Uterus (tissue), 4 donors: ENCODE results near the gene ERI3. TPM values are rescaled to one million over a fixed set of nuclear protein-coding genes. Genes with fewer than 3 reads are reported as not detected.
A peak's percentile ranks its signal among the peaks of the same experiment; 100 is the strongest.

Source experiments
- DNase-seq, 2 donors: peaks; one replicate each; pipeline ENCODE4 v3.0.0-alpha.2; 2019 to 2020
- H3K27ac ChIP-seq, 2 donors: fragments of 200-600 bp; sonication (generic); 1 replicate in 1 of 2; 2 replicates in 1 of 2; pipeline ENCODE4 v1.5.1; 2016 to 2018
- H3K27me3 ChIP-seq, 2 donors: fragments of 200-600 bp; sonication (generic); one replicate each; pipeline ENCODE4 v1.5.1; 2018 to 2019; ENCODE audit warnings: control low read depth in 1 of 2
- H3K36me3 ChIP-seq, 2 donors: fragments of 200-600 bp; sonication (generic); one replicate each; pipeline ENCODE4 v1.5.1; 2019; ENCODE audit warnings: control low read depth in 1 of 2
- H3K4me1 ChIP-seq, 2 donors: fragments of 200-600 bp; sonication (generic); one replicate each; pipeline ENCODE4 v1.5.1; 2018 to 2019; ENCODE audit warnings: control low read depth in 1 of 2
- H3K4me3 ChIP-seq, 2 donors: fragments of 200-600 bp; sonication (generic); 1 replicate in 1 of 2; 2 replicates in 1 of 2; pipeline ENCODE4 v1.5.1; 2018 to 2019; ENCODE audit warnings: mild to moderate bottlenecking in 1 of 2
- H3K9me3 ChIP-seq, 2 donors: fragments of 200-600 bp; sonication (generic); one replicate each; pipeline ENCODE4 v1.5.1; 2019; ENCODE audit warnings: control low read depth in 1 of 2
- CTCF ChIP-seq, 4 experiments: fragments of 200-600 bp in 2 of 4; fragments of 450-650 bp in 2 of 4; sonication (generic) in 2 of 4; IDR thresholded peaks; one replicate each; pipeline ENCODE4 v1.5.1; 2016 to 2019; ENCODE audit warnings: antibody characterized with exemption in 4 of 4, mild to moderate bottlenecking in 2 of 4, moderate library complexity in 1 of 4
- POLR2A ChIP-seq, 2 donors: fragments of 450-650 bp; IDR thresholded peaks; one replicate each; pipeline ENCODE4 v1.6.1; 2016; ENCODE audit warnings: antibody characterized with exemption in 2 of 2, mild to moderate bottlenecking in 1 of 2, moderate library complexity in 1 of 2
- intact Hi-C: fragments of 100-400 bp; cut with DNase I; formaldehyde crosslinking; loops from one replicate; pipeline ENCODE4 v1.15.1; 2023; ENCODE audit warnings: low total_unique reads
- total RNA-seq, 4 donors: library from RNA; depleted of rRNA in 3 of 4; stranded (reverse); fragments of >200 nt in 3 of 4; gene quantifications; one replicate each; pipeline versions ENCODE4 v1.1.0 to v1.2.4, GENCODE V29; 2014 to 2023
- donor health status: DM: yes; HTN: yes; CAD: no.

ERI3 gene
- total RNA-seq, 4 donors from 2014 or later: 9.5 to 58.2 (median 45.6) TPM

GRCh38 chr1:44388551-44388950 is 33.5 kb upstream of the ERI3 start:
- no peak for DNase-seq
- no peaks in the 10 kb centered on the region for H3K36me3 ChIP-seq
- TF ChIP-seq POLR2A (IDR thresholded peaks at IDR 0.05) (no peak), CTCF (IDR thresholded peaks at IDR 0.05) (no peak)
- H3K4me1 ChIP-seq: no peaks in the 10 kb centered on the region
- H3K4me3 ChIP-seq: no peak overlapping the region
- H3K27me3 ChIP-seq: peaks cover 0 to 6% of the 10 kb centered on the region in 2 donors
- no peaks in the 10 kb centered on the region for H3K9me3 ChIP-seq
- no peak overlapping the region for H3K27ac ChIP-seq
- intact Hi-C loops: no loop called here

- no peak for DNase-seq
- Histone ChIP-seq H3K27me3 (no peaks in the 10 kb centered on the region), H3K4me3 (no peak overlapping the region), H3K36me3 (no peaks in the 10 kb centered on the region), H3K9me3 (no peaks in the 10 kb centered on the region), H3K27ac (no peak overlapping the region), H3K4me1 (no peaks in the 10 kb centered on the region)
- intact Hi-C loops: no loop called here
- TF ChIP-seq POLR2A (IDR thresholded peaks at IDR 0.05) (no peak), CTCF (IDR thresholded peaks at IDR 0.05) (no peak)
Measured at GRCh38 chr1:44380666-44381177, 25.7 kb upstream of the ERI3 start.

- no peaks in the 10 kb centered on the region for H3K4me1 ChIP-seq
- peak in 1 of 2 donors; percentile 27 for DNase-seq
- no peaks in the 10 kb centered on the region for H3K9me3 ChIP-seq
- H3K36me3 ChIP-seq: no peaks in the 10 kb centered on the region
- H3K27me3 ChIP-seq: no peaks in the 10 kb centered on the region
- intact Hi-C loops: no loop called here
- no peak overlapping the region for H3K27ac ChIP-seq
- TF ChIP-seq CTCF (IDR thresholded peaks at IDR 0.05): peak; percentile 41 to 64 (median 56)
- TF ChIP-seq POLR2A (IDR thresholded peaks at IDR 0.05): no peak
- no peak overlapping the region for H3K4me3 ChIP-seq
Measured at GRCh38 chr1:44377925-44378784, 23.1 kb upstream of the ERI3 start.

- Histone ChIP-seq H3K27ac (no peak overlapping the region), H3K4me1 (no peaks in the 10 kb centered on the region), H3K4me3 (no peak overlapping the region), H3K27me3 (no peaks in the 10 kb centered on the region), H3K9me3 (no peaks in the 10 kb centered on the region), H3K36me3 (no peaks in the 10 kb centered on the region)
- DNase-seq: no peak
- intact Hi-C loops: no loop called here
- TF ChIP-seq CTCF (IDR thresholded peaks at IDR 0.05) (no peak), POLR2A (IDR thresholded peaks at IDR 0.05) (no peak)
Measured at GRCh38 chr1:44375547-44375946, 20.5 kb upstream of the ERI3 start.

- Histone ChIP-seq H3K4me3 (no peak overlapping the region), H3K4me1 (no peaks in the 10 kb centered on the region), H3K27me3 (no peaks in the 10 kb centered on the region), H3K27ac (no peak overlapping the region), H3K9me3 (no peaks in the 10 kb centered on the region), H3K36me3 (no peaks in the 10 kb centered on the region)
- intact Hi-C loops: no loop called here
- DNase-seq: no peak
- TF ChIP-seq CTCF (IDR thresholded peaks at IDR 0.05) (no peak), POLR2A (IDR thresholded peaks at IDR 0.05) (no peak)
Measured at GRCh38 chr1:44371206-44371605, 16.1 kb upstream of the ERI3 start.
